Spleen (tissue), 7 donors: ENCODE measurements around the gene ZNF75A.
"Not testable (repeated sequence)": the region's sequence is repeated elsewhere in the genome, so short reads cannot be mapped to it uniquely, and the experiment has no call there.

ENCODE experiments used
- CTCF ChIP-seq, 11 experiments: fragments of 200-600 bp in 7 of 11; fragments of 450-650 bp in 4 of 11; sonication (generic) in 4 of 11; IDR thresholded peaks in 8 of 11; conservative IDR thresholded peaks in 3 of 11; 1 replicate in 7 of 11; 2 replicates in 4 of 11; pipeline versions ENCODE4 v1.4.0 to v1.8.0; 2016 to 2021; ENCODE audit warnings: antibody characterized with exemption in 11 of 11, inconsistent platforms in 4 of 11, mild to moderate bottlenecking in 1 of 11
- POLR2A ChIP-seq, 3 donors: fragments of 450-650 bp; IDR thresholded peaks; one replicate each; pipeline ENCODE4 v1.5.1; 2017; ENCODE audit warnings: antibody characterized with exemption in 3 of 3, mild to moderate bottlenecking in 1 of 3
- donor health status: DM: no; HTN: no; CAD: no; lungs with moderate emphysema.
- donor health status: DM: no; HTN: no; CAD: no.
- donor health status: DM: no; HTN: no; CAD: no.

DNA sequence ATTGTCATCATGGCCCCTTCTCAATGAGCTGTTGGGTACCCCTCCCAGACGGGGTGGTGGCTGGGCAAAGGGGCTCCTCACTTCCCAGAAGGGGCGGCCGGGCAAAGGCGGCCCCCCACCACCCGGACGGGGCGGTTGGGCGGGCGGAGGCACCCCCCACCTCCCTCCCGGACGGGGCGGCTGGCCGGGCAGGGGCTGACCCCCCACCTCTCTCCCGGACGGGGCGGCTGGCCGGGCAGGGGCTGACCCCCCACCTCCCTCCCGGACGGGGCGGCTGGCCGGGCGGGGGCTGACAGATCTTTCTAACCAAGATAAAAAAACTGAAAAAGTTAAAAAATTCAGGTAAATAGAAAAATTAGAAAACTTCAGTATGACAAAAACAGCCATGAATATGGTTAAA lies 34.0 kb upstream of the ZNF75A start:
- not testable (repeated sequence) for TF ChIP-seq CTCF (IDR thresholded peaks at IDR 0.05 in 8 of 11, conservative IDR thresholded peaks at IDR 0.05 in 3 of 11); POLR2A (IDR thresholded peaks at IDR 0.05)
